ENCODE measurements around the gene GLIS2.

Gene GLIS2

DNA sequence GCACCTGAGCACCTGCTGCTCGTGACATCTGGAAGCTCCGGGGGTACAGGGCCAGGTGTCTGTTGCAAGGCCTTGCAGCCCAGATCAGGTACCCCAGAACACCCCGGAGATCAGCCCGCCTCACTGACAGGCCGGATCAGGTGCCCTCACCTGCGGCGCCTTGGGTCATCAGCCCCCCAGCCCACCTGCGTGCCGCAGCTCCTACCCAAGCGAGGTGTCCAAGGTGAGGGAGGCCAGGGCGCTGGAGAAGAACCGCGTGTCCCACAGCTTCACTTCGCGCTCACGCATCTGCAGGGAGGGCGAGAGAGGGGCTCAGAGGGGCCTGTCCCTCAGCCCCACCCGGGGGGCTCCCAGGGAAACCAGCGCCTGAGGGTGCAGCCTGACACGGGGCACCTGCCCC is 71.9 kb downstream of the GLIS2 start:
- DNase-seq (ENCODE audit: low read depth in 2 of 2) = no peak
- TF ChIP-seq, protein P1, sequence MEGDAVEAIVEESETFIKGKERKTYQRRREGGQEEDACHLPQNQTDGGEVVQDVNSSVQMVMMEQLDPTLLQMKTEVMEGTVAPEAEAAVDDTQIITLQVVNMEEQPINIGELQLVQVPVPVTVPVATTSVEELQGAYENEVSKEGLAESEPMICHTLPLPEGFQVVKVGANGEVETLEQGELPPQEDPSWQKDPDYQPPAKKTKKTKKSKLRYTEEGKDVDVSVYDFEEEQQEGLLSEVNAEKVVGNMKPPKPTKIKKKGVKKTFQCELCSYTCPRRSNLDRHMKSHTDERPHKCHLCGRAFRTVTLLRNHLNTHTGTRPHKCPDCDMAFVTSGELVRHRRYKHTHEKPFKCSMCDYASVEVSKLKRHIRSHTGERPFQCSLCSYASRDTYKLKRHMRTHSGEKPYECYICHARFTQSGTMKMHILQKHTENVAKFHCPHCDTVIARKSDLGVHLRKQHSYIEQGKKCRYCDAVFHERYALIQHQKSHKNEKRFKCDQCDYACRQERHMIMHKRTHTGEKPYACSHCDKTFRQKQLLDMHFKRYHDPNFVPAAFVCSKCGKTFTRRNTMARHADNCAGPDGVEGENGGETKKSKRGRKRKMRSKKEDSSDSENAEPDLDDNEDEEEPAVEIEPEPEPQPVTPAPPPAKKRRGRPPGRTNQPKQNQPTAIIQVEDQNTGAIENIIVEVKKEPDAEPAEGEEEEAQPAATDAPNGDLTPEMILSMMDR (IDR thresholded peaks at IDR 0.05; ENCODE audit: low read depth, low read length) = no peak
- H3K4me3 ChIP-seq (replicated peaks in 1 of 2; ENCODE audit: low read depth in 2 of 2, low read length in 2 of 2) = no peak overlapping the region

DNA sequence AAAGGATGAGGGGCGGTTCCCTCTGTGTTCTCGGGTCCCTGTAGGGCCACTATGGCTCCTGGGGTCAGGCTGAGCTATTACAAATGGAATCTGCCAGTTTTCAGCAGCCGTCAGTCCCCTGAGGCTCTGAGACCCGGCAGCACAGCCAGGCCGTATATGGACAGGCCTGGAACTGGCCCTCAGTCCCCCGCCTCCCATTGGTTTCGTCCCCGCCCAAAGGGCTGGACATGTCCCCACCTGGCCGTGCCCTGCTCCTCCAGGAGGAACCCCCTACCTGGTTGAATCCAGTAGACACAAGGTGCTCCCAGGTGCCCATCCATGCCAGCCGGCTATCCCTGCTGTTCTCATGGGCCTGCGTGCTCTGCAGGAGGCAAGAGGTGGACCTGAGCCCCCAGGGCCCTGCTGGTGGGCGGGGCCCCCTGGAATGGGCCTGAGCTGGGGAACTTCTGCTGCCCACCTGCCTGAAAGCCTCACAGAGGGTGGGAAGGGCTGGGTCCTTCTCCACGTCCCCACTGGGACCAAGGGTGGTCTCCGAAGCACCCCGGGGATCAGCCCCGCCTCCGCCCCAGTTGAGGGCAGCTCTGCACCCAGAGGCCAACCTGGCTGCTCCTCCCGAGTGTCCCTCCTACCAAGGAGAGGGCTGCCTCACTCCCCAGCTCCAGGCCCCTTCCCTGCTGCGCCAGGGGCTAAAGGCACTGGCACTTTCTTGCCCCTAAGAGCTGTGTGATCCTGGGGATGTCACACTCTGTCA is 72.6 kb downstream of the GLIS2 start:
- no peak overlapping the region for H3K4me3 ChIP-seq (replicated peaks in 1 of 2; ENCODE audit: low read depth in 2 of 2, low read length in 2 of 2)
- TF ChIP-seq, protein P1 (IDR thresholded peaks at IDR 0.05; ENCODE audit: low read depth, low read length) = no peak
- DNase-seq (ENCODE audit: low read depth in 2 of 2) = peak; percentile 48 to 74

Data from cardiac fibroblast (primary cell).